ENCODE measurements around the gene MAP3K5. TPM values are rescaled to one million over a fixed set of nuclear protein-coding genes. Genes with fewer than 3 reads are reported as not detected.

The MAP3K5 gene
- total RNA-seq, 4 donors from 2014 or later, result 16.2 to 52.7 (median 34.8) TPM

DNA sequence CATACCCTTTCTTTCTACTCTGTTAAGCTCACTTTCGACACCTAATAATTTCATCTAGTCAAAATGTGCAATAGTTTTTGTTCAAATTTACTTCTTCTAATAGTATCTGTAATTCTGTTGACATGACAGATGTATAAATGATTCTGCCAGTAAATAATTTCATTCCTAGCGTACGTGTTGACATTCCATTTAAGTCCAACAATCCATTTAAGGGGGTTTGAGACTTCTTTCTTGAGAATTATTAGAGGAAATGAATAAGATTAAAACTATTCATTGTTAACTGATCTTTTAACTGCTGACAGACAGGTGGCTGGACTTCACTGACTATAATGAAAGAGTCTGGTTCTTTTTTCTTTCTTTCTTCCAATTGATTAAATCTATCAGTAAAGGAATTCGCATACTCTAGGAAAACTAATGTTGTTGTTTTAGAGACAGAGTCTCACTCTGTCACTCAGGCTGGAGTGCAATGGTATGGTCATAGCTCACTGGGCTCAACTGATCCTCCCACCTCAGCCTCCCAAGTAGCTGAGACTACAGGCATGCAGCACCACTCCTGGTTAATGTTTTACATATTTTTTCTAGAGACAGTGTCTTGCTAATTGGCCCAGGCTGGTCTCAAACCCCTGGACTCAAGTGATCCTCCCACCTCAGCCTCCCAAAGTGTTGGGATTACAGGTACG is 55.9 kb downstream of the MAP3K5 start:
- no peaks in the 10 kb centered on the region for H3K36me3 ChIP-seq
- no peaks in the 10 kb centered on the region for H3K27me3 ChIP-seq
- H3K4me1 ChIP-seq, result peaks cover 0 to 22% (median 11%) of the 10 kb centered on the region in 4 donors
- no peaks in the 10 kb centered on the region for H3K9me3 ChIP-seq
- no peak overlapping the region for H3K27ac ChIP-seq
- in situ Hi-C loops (cut with MboI; ENCODE audit: low pct_ligation_motif_present in 1 of 4, low pct_unique_long_range_greater_than_20kb in 1 of 4, low sequenced_read_pairs in 3 of 4), result no loop called here
- DNase-seq, result no peak
- intact Hi-C loops (cut with DNase I; ENCODE audit: low total_unique reads), result no loop called here
- TF ChIP-seq EP300 (IDR thresholded peaks at IDR 0.05; ENCODE audit: low read depth) (no peak), CTCF (IDR thresholded peaks at IDR 0.05) (no peak), POLR2A (IDR thresholded peaks at IDR 0.05) (no peak), POLR2AphosphoS5 (IDR thresholded peaks at IDR 0.05) (no peak)
- no peak overlapping the region for H3K4me3 ChIP-seq
- WGBS, 2 donors (ENCODE audit: low coverage in 1 of 2), result 88 to 93% methylated on average over 5 of the region's 5 CpGs

- no peak overlapping the region for H3K27ac ChIP-seq
- H3K36me3 ChIP-seq, result no peaks in the 10 kb centered on the region
- H3K4me1 ChIP-seq, result peaks cover 0 to 22% (median 11%) of the 10 kb centered on the region in 4 donors
- in situ Hi-C loops (cut with MboI; ENCODE audit: low pct_ligation_motif_present in 1 of 4, low pct_unique_long_range_greater_than_20kb in 1 of 4, low sequenced_read_pairs in 3 of 4) (no loop called here), intact Hi-C loops (cut with DNase I; ENCODE audit: low total_unique reads) (no loop called here)
- H3K9me3 ChIP-seq, result no peaks in the 10 kb centered on the region
- no peaks in the 10 kb centered on the region for H3K27me3 ChIP-seq
- no peak for TF ChIP-seq POLR2A (IDR thresholded peaks at IDR 0.05)
- TF ChIP-seq EP300 (IDR thresholded peaks at IDR 0.05; ENCODE audit: low read depth), result no peak
- no peak for TF ChIP-seq POLR2AphosphoS5 (IDR thresholded peaks at IDR 0.05)
- TF ChIP-seq CTCF (IDR thresholded peaks at IDR 0.05), result no peak
- no peak for DNase-seq
- H3K4me3 ChIP-seq, result no peak overlapping the region
- 83 to 86% methylated on average over 1 of the region's 1 CpG for WGBS, 2 donors (ENCODE audit: low coverage in 1 of 2)
Measured at GRCh38 chr6:136734977-136735376, 57.3 kb downstream of the MAP3K5 start.

DNA sequence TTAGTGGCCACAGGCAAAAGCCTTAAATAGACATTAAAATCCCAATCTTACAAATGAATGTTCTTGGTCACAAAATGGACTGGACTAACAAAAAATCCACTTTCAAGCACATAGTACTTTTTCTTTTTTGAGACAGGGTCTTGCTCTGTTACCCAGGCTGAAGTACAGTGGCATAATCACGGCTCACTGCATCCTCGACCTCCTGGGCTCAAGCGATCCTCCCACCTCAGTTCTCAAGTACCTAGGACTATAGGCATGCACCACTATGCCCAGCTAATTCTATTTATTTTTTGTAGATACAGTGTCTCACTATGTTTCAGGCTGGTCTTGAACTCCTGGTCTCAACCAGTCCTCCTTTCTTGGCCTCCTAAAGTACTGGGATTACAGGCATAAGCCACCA is 59.4 kb downstream of the MAP3K5 start:
- no peaks in the 10 kb centered on the region for H3K27me3 ChIP-seq
- H3K4me1 ChIP-seq, result peaks cover 0 to 10% (median 4%) of the 10 kb centered on the region in 4 donors
- intact Hi-C loops (cut with DNase I; ENCODE audit: low total_unique reads) (no loop called here), in situ Hi-C loops (cut with MboI; ENCODE audit: low pct_ligation_motif_present in 1 of 4, low pct_unique_long_range_greater_than_20kb in 1 of 4, low sequenced_read_pairs in 3 of 4) (no loop called here)
- H3K27ac ChIP-seq, result no peak overlapping the region
- 93 to 99% methylated on average over 3 of the region's 3 CpGs for WGBS, 2 donors (ENCODE audit: low coverage in 1 of 2)
- DNase-seq, result no peak
- no peaks in the 10 kb centered on the region for H3K9me3 ChIP-seq
- H3K4me3 ChIP-seq, result no peak overlapping the region
- no peaks in the 10 kb centered on the region for H3K36me3 ChIP-seq
- no peak for TF ChIP-seq POLR2A (IDR thresholded peaks at IDR 0.05)
- no peak for TF ChIP-seq CTCF (IDR thresholded peaks at IDR 0.05)
- no peak for TF ChIP-seq EP300 (IDR thresholded peaks at IDR 0.05; ENCODE audit: low read depth)

DNA sequence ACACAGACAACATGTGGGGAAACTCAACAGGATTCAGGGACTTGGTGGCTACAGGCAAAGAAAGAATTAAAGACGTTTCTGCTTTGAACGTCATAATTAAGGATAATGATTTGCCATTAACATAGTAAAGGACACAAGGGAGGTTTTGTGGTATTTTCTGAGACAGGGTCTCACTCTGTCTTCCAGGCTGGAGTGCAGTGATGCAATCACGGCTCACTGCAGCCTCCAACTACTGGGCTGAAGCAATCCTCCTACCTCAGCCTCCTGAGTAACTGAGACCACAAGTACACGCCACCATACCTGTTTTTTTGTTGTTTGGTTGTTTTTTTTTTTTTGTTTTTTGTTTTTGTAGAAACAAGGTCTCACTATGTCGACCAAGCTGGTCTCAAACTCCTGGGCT is 62.4 kb downstream of the MAP3K5 start:
- in situ Hi-C loops (cut with MboI; ENCODE audit: low pct_ligation_motif_present in 1 of 4, low pct_unique_long_range_greater_than_20kb in 1 of 4, low sequenced_read_pairs in 3 of 4), result no loop called here
- Histone ChIP-seq H3K27me3 (no peaks in the 10 kb centered on the region), H3K4me1 (no peaks in the 10 kb centered on the region), H3K4me3 (no peak overlapping the region), H3K9me3 (no peaks in the 10 kb centered on the region), H3K27ac (no peak overlapping the region), H3K36me3 (no peaks in the 10 kb centered on the region)
- no peak for TF ChIP-seq POLR2AphosphoS5 (IDR thresholded peaks at IDR 0.05)
- no peak for TF ChIP-seq CTCF (IDR thresholded peaks at IDR 0.05)
- TF ChIP-seq EP300 (IDR thresholded peaks at IDR 0.05; ENCODE audit: low read depth), result no peak
- no peak for TF ChIP-seq POLR2A (IDR thresholded peaks at IDR 0.05)
- intact Hi-C loops (cut with DNase I; ENCODE audit: low total_unique reads), result no loop called here
- 81 to 86% methylated on average over 4 to 5 of the region's 5 CpGs for WGBS, 2 donors (ENCODE audit: low coverage in 1 of 2)
- no peak for DNase-seq
